Parathyroid adenoma (tissue), 2 donors: Measurements from ENCODE around the gene S1PR2.

Source experiments
- H2AFZ ChIP-seq: fragments of 300-600 bp; sonication (generic); one replicate; pipeline ENCODE4 v1.7.0; 2017; ENCODE audit warnings: antibody characterized with exemption, mild to moderate bottlenecking
- H3K27ac ChIP-seq: fragments of 300-600 bp; sonication (generic); one replicate; pipeline ENCODE4 v1.7.0; 2017
- H3K27me3 ChIP-seq: fragments of 300-600 bp; sonication (generic); one replicate; pipeline ENCODE4 v1.7.0; 2017; ENCODE audit warnings: low read length; ENCODE audit not compliant: control insufficient read depth, insufficient read depth
- H3K36me3 ChIP-seq: fragments of 300-600 bp; sonication (generic); one replicate; pipeline ENCODE4 v1.7.0; 2017; ENCODE audit warnings: low read length; ENCODE audit not compliant: control insufficient read depth, insufficient read depth
- H3K4me1 ChIP-seq: fragments of 300-600 bp; sonication (generic); one replicate; pipeline ENCODE4 v1.7.0; 2017; ENCODE audit warnings: control low read depth
- H3K4me2 ChIP-seq: fragments of 300-600 bp; sonication (generic); one replicate; pipeline ENCODE4 v1.7.0; 2017; ENCODE audit warnings: low read length
- H3K4me3 ChIP-seq: fragments of 300-600 bp; sonication (generic); one replicate; pipeline ENCODE4 v1.7.0; 2017; ENCODE audit warnings: low read depth, low read length
- H3K79me2 ChIP-seq: fragments of 300-600 bp; sonication (generic); one replicate; pipeline ENCODE4 v1.7.0; 2017; ENCODE audit warnings: control low read depth
- H3K9ac ChIP-seq: fragments of 300-600 bp; sonication (generic); one replicate; pipeline ENCODE4 v1.7.0; 2017; ENCODE audit warnings: mild to moderate bottlenecking
- H3K9me3 ChIP-seq: fragments of 300-600 bp; sonication (generic); one replicate; pipeline ENCODE4 v1.7.0; 2017; ENCODE audit warnings: low read length; ENCODE audit not compliant: control insufficient read depth
- CTCF ChIP-seq: fragments of 300-600 bp; sonication (generic); IDR thresholded peaks from one replicate; pipeline ENCODE4 v1.7.0; 2017; ENCODE audit warnings: antibody characterized with exemption, mild to moderate bottlenecking
- donor health status: primary hyperparathyroidism.

Gene S1PR2

GRCh38 chr19:10190026-10190425 is 41.1 kb downstream of the S1PR2 start:
- Histone ChIP-seq H3K27me3 (no peaks in the 10 kb centered on the region), H3K4me3 (no peak overlapping the region), H3K9me3 (no peaks in the 10 kb centered on the region), H3K27ac (no peak overlapping the region), H3K9ac (no peak overlapping the region), H2AFZ (no peak overlapping the region), H3K36me3 (no peaks in the 10 kb centered on the region), H3K4me1 (no peaks in the 10 kb centered on the region), H3K79me2 (peaks cover 27% of the 10 kb centered on the region), H3K4me2 (no peak overlapping the region)
- TF ChIP-seq CTCF = no peak

- Histone ChIP-seq H3K27ac (no peak overlapping the region), H3K9me3 (no peaks in the 10 kb centered on the region), H3K4me3 (no peak overlapping the region), H3K79me2 (peaks cover 27% of the 10 kb centered on the region), H3K36me3 (no peaks in the 10 kb centered on the region), H3K9ac (no peak overlapping the region), H2AFZ (no peak overlapping the region), H3K4me2 (no peak overlapping the region), H3K4me1 (no peaks in the 10 kb centered on the region), H3K27me3 (no peaks in the 10 kb centered on the region)
- no peak for TF ChIP-seq CTCF
Measured at GRCh38 chr19:10189616-10190015, 41.5 kb downstream of the S1PR2 start.

GRCh38 chr19:10187315-10187714 is 43.8 kb downstream of the S1PR2 start:
- TF ChIP-seq CTCF = no peak
- Histone ChIP-seq H3K9me3 (no peaks in the 10 kb centered on the region), H3K27ac (no peak overlapping the region), H2AFZ (no peak overlapping the region), H3K4me3 (no peak overlapping the region), H3K79me2 (peaks cover 24% of the 10 kb centered on the region), H3K36me3 (no peaks in the 10 kb centered on the region), H3K4me1 (no peaks in the 10 kb centered on the region), H3K27me3 (no peaks in the 10 kb centered on the region), H3K4me2 (no peak overlapping the region), H3K9ac (no peak overlapping the region)

- no peak overlapping the region for H3K4me2 ChIP-seq
- TF ChIP-seq CTCF = no peak
- H3K9me3 ChIP-seq = no peaks in the 10 kb centered on the region
- no peak overlapping the region for H3K4me3 ChIP-seq
- no peak overlapping the region for H3K9ac ChIP-seq
- H3K79me2 ChIP-seq = peaks cover 19% of the 10 kb centered on the region
- no peaks in the 10 kb centered on the region for H3K36me3 ChIP-seq
- H2AFZ ChIP-seq = no peak overlapping the region
- H3K4me1 ChIP-seq = no peaks in the 10 kb centered on the region
- no peaks in the 10 kb centered on the region for H3K27me3 ChIP-seq
- H3K27ac ChIP-seq = no peak overlapping the region
Measured at GRCh38 chr19:10184636-10185035, 46.5 kb downstream of the S1PR2 start.

GRCh38 chr19:10183926-10184325 is 47.2 kb downstream of the S1PR2 start:
- Histone ChIP-seq H3K4me2 (no peak overlapping the region), H3K27ac (no peak overlapping the region), H2AFZ (no peak overlapping the region), H3K9me3 (no peaks in the 10 kb centered on the region), H3K4me3 (no peak overlapping the region), H3K4me1 (no peaks in the 10 kb centered on the region), H3K9ac (no peak overlapping the region), H3K79me2 (peaks cover 15% of the 10 kb centered on the region), H3K27me3 (no peaks in the 10 kb centered on the region), H3K36me3 (no peaks in the 10 kb centered on the region)
- TF ChIP-seq CTCF = no peak
